ENCODE data around the gene DNAJC22. TPM values are rescaled to one million over a fixed set of nuclear protein-coding genes. Genes with fewer than 3 reads are reported as not detected.
A peak's percentile ranks its signal among the peaks of the same experiment; 100 is the strongest.

The DNAJC22 gene
- total RNA-seq, 1 experiment from 2014 or later = 47.7 TPM

- Histone ChIP-seq H3K27me3 (replicated peaks; ENCODE audit: control insufficient read depth, insufficient read depth, low read length) (no peaks in the 10 kb centered on the region), H3K9me3 (no peaks in the 10 kb centered on the region), H3K4me3 (ENCODE audit: low read depth, low read length) (no peak overlapping the region), H3K4me1 (peaks cover 9% of the 10 kb centered on the region), H3K36me3 (ENCODE audit: control insufficient read depth, insufficient read depth, low read length) (no peaks in the 10 kb centered on the region)
- H3K4me1 Mint-ChIP-seq (ENCODE audit: low read depth, unreplicated experiment) = peaks cover 11% of the 10 kb centered on the region
- H3K9me3 Mint-ChIP-seq (ENCODE audit: unreplicated experiment) = no peaks in the 10 kb centered on the region
- BruUV-seq (replicated peaks) = no TSS peak
- ChIA-PET POLR2A (interaction anchor here (1.0 to 1.2 kb wide), 2 partner anchors 9 to 18 kb away, joined by 3 to 4 read pairs; partner anchors contain the start of gene TROAP), CTCF (interaction anchor here (0.6 to 2.9 kb wide), 6 partner anchors 9 to 239 kb away, joined by 3 to 36 read pairs (median 8); partner anchors contain the start of gene TROAP)
- H3K36me3 Mint-ChIP-seq (ENCODE audit: insufficient read depth, unreplicated experiment) = peaks cover 5% of the 10 kb centered on the region
- TF ChIP-seq, protein P1, sequence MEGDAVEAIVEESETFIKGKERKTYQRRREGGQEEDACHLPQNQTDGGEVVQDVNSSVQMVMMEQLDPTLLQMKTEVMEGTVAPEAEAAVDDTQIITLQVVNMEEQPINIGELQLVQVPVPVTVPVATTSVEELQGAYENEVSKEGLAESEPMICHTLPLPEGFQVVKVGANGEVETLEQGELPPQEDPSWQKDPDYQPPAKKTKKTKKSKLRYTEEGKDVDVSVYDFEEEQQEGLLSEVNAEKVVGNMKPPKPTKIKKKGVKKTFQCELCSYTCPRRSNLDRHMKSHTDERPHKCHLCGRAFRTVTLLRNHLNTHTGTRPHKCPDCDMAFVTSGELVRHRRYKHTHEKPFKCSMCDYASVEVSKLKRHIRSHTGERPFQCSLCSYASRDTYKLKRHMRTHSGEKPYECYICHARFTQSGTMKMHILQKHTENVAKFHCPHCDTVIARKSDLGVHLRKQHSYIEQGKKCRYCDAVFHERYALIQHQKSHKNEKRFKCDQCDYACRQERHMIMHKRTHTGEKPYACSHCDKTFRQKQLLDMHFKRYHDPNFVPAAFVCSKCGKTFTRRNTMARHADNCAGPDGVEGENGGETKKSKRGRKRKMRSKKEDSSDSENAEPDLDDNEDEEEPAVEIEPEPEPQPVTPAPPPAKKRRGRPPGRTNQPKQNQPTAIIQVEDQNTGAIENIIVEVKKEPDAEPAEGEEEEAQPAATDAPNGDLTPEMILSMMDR (IDR thresholded peaks at IDR 0.05; ENCODE audit: insufficient read depth in 1 of 2, low read depth in 1 of 2, low read length in 1 of 2, severe bottlenecking in 1 of 2, unreplicated experiment in 1 of 2) = no peak
- no peak for DNase-seq
- no peaks in the 10 kb centered on the region for H3K27me3 Mint-ChIP-seq (ENCODE audit: insufficient read depth, unreplicated experiment)
- H3K4me3 Mint-ChIP-seq (ENCODE audit: unreplicated experiment) = no peak overlapping the region
- H3K27ac Mint-ChIP-seq (ENCODE audit: unreplicated experiment) = no peak overlapping the region
- intact Hi-C loops (cut with micrococcal nuclease; ENCODE audit: unreplicated experiment) = no loop called here
Measured at GRCh38 chr12:49340971-49341776, 5.5 kb upstream of the DNAJC22 start.

DNA sequence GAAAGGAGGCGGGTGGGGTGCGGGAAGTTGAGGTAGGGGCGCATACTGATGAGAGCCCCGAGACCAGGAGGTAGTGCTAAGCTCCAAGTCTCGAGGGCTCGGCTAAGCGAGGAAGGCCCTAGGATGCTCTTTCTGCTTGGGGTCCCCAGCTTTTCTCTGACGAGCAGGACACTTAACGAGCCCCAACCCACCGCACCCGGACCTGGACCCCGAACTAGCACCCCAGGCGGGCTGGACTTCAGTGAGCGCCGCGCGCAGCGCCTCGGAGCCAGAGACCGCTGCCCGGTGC lies 5.0 kb upstream of the DNAJC22 start:
- Histone ChIP-seq H3K9me3 (no peaks in the 10 kb centered on the region), H3K27me3 (replicated peaks; ENCODE audit: control insufficient read depth, insufficient read depth, low read length) (no peaks in the 10 kb centered on the region), H3K36me3 (ENCODE audit: control insufficient read depth, insufficient read depth, low read length) (no peaks in the 10 kb centered on the region), H3K4me1 (peaks cover 5% of the 10 kb centered on the region), H3K4me3 (ENCODE audit: low read depth, low read length) (no peak overlapping the region)
- no peak overlapping the region for H3K27ac Mint-ChIP-seq (ENCODE audit: unreplicated experiment)
- ChIA-PET POLR2A (interaction anchor here (1.0 to 1.2 kb wide), 2 partner anchors 10 to 19 kb away, joined by 3 to 4 read pairs; partner anchors contain the start of gene TROAP), CTCF (interaction anchor here (0.6 to 2.9 kb wide), 6 partner anchors 9 to 238 kb away, joined by 3 to 36 read pairs (median 8); partner anchors contain the start of gene TROAP)
- peak in 1 of 2 experiments; percentile 32 for DNase-seq
- intact Hi-C loops (cut with micrococcal nuclease; ENCODE audit: unreplicated experiment) = no loop called here
- H3K27me3 Mint-ChIP-seq (ENCODE audit: insufficient read depth, unreplicated experiment) = no peaks in the 10 kb centered on the region
- no TSS peak for BruUV-seq (replicated peaks)
- H3K4me1 Mint-ChIP-seq (ENCODE audit: low read depth, unreplicated experiment) = peaks cover 11% of the 10 kb centered on the region
- H3K4me3 Mint-ChIP-seq (ENCODE audit: unreplicated experiment) = no peak overlapping the region
- H3K9me3 Mint-ChIP-seq (ENCODE audit: unreplicated experiment) = no peaks in the 10 kb centered on the region
- H3K36me3 Mint-ChIP-seq (ENCODE audit: insufficient read depth, unreplicated experiment) = peaks cover 6% of the 10 kb centered on the region
- TF ChIP-seq, protein P1 (IDR thresholded peaks at IDR 0.05; ENCODE audit: insufficient read depth in 1 of 2, low read depth in 1 of 2, low read length in 1 of 2, severe bottlenecking in 1 of 2, unreplicated experiment in 1 of 2) = no peak

- Mint-ChIP-seq H3K27ac (ENCODE audit: unreplicated experiment) (no peak overlapping the region), H3K36me3 (ENCODE audit: insufficient read depth, unreplicated experiment) (peaks cover 12% of the 10 kb centered on the region), H3K27me3 (ENCODE audit: insufficient read depth, unreplicated experiment) (no peaks in the 10 kb centered on the region), H3K4me3 (ENCODE audit: unreplicated experiment) (no peak overlapping the region), H3K4me1 (ENCODE audit: low read depth, unreplicated experiment) (peaks cover 8% of the 10 kb centered on the region), H3K9me3 (ENCODE audit: unreplicated experiment) (no peaks in the 10 kb centered on the region)
- Histone ChIP-seq H3K4me1 (peaks cover 4% of the 10 kb centered on the region), H3K9me3 (no peaks in the 10 kb centered on the region), H3K27me3 (replicated peaks; ENCODE audit: control insufficient read depth, insufficient read depth, low read length) (no peaks in the 10 kb centered on the region), H3K36me3 (ENCODE audit: control insufficient read depth, insufficient read depth, low read length) (no peaks in the 10 kb centered on the region), H3K4me3 (ENCODE audit: low read depth, low read length) (no peak overlapping the region)
- TF ChIP-seq, protein P1 (IDR thresholded peaks at IDR 0.05; ENCODE audit: insufficient read depth in 1 of 2, low read depth in 1 of 2, low read length in 1 of 2, severe bottlenecking in 1 of 2, unreplicated experiment in 1 of 2) = peak; percentile 47 to 67
- intact Hi-C loops (cut with micrococcal nuclease; ENCODE audit: unreplicated experiment) = no loop called here
- no TSS peak for BruUV-seq (replicated peaks)
- POLR2A ChIA-PET = interaction anchor here (1.0 kb wide), 1 partner anchor 10 kb away, joined by 3 read pairs; no protein-coding TSS in a partner anchor
- CTCF ChIA-PET = interaction anchor here (0.6 to 2.9 kb wide), 5 partner anchors 10 to 941 kb away, joined by 3 to 36 read pairs (median 10); partner anchors contain the start of gene TROAP
- peak; percentile 61 to 74 for DNase-seq
Measured at GRCh38 chr12:49342066-49342913, 4.4 kb upstream of the DNAJC22 start.

Data from Caco-2 (cell line).